ENCODE measurements around the gene CNRIP1. TPM values are rescaled to one million over a fixed set of nuclear protein-coding genes. Genes with fewer than 3 reads are reported as not detected.
A peak's percentile ranks its signal among the peaks of the same experiment; 100 is the strongest.
"Not testable (repeated sequence)": the region's sequence is repeated elsewhere in the genome, so short reads cannot be mapped to it uniquely, and the experiment has no call there.

Gene CNRIP1
- total RNA-seq (2014; rRNA removed; shearing (Covaris generic); ENCODE audit: low replicate concordance) = 2.2 and 7.2 TPM in 2 replicates

- in situ Hi-C loops (cut with HindIII; ENCODE audit: low pct_unique_long_range_greater_than_20kb, low sequenced_read_pairs) = no loop called here
- DNase-seq (ENCODE audit: low read depth) = peak; percentile 63
These were observed at the start of gene CNRIP1 for GRCh38 chr2:68319398-68320117. Gene CNRIP1, minus strand, starts transcription at chr2:68319949. Its CDS starts 549 bp downstream, at chr2:68319400.

GRCh38 chr2:68369337-68369734 is 49.6 kb upstream of the CNRIP1 start:
- no peak for DNase-seq (ENCODE audit: low read depth)
- in situ Hi-C loops (cut with HindIII; ENCODE audit: low pct_unique_long_range_greater_than_20kb, low sequenced_read_pairs) = no loop called here

DNA sequence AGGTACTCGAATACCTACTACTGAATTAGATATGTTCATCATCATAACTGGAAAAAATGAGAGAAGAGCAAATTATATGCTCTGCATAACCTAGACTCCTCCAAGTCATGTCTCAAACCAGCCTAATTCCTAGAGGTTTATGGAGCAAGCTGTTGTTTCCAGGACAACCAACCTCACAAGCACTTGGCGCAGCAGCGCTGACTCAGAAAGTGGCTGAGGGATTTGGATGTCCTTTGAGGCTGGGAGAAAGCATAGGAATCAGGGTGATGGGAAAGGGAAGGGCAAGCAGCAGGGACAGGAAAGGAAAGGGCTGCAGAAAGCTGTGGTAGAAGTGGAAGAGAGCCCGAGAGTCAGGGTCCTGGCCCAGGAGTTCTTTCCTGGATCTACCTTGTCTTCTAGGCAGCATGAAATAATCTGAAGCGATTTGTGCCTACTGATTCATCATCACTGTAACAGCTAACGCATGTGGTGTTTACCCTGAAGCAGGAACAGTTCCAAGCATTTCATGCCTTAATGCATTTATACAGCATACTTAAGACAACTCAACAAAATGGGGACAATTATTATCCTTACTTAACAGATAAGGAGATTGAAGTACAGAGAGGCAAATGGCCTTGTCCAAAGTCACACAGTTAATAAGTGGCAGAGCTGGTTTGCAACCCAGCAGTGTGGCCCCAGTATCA is 49.0 kb upstream of the CNRIP1 start:
- in situ Hi-C loops (cut with HindIII; ENCODE audit: low pct_unique_long_range_greater_than_20kb, low sequenced_read_pairs) = no loop called here
- DNase-seq (ENCODE audit: low read depth) = peak; percentile 61

GRCh38 chr2:68367953-68368653 is 48.4 kb upstream of the CNRIP1 start:
- in situ Hi-C loops (cut with HindIII; ENCODE audit: low pct_unique_long_range_greater_than_20kb, low sequenced_read_pairs) = no loop called here
- DNase-seq (ENCODE audit: low read depth) = no peak

GRCh38 chr2:68366083-68366560 is 46.4 kb upstream of the CNRIP1 start:
- no peak for DNase-seq (ENCODE audit: low read depth)
- in situ Hi-C loops (cut with HindIII; ENCODE audit: low pct_unique_long_range_greater_than_20kb, low sequenced_read_pairs) = no loop called here

DNA sequence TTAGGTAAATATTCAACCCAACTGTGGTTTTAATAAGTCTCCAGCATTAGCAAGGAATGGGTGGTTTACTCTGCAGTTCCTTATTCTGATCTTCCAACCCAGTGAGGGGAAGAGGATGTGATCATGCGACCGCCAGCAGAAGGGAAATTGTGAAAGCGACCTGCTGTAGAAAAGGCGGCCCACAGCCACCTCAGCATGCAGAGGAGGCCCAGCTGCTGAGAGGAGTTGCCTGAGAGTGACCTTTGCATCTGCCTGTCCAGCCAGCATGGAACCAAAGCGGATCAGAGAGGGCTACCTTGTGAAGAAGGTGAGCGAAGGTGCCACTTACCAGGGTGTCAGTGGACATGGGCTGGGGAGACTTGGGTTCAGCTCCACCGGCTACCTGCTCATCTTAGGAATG is 45.3 kb upstream of the CNRIP1 start, which contains the start of gene PLEK:
Gene PLEK (plus strand): TSS at position 196 of the 400 bp plus-strand sequence. CDS start 70 bp downstream, at position 266.
- peak; percentile 18 for DNase-seq (ENCODE audit: low read depth)
- in situ Hi-C loops (cut with HindIII; ENCODE audit: low pct_unique_long_range_greater_than_20kb, low sequenced_read_pairs) = no loop called here

DNA sequence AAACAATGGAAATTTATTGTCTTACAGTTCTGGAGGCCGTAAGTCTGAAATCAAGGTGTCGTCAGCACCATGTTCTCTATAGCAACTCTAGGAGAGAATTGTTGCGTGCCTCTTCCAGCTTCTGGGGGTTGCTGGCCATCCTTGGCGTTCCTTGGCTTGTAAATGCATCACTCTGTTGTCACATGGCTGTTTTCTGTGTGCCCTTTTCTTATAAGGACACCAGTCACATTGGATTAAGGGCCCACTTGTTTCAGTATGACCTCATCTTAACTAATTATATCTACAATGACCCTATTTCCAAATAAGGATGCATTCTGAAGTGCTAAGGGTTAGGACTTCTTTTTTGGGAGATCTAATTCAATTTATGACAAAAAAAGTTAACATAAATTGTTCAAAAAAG is 44.0 kb upstream of the CNRIP1 start:
- in situ Hi-C loops (cut with HindIII; ENCODE audit: low pct_unique_long_range_greater_than_20kb, low sequenced_read_pairs) = no loop called here
- no peak for DNase-seq (ENCODE audit: low read depth)

DNA sequence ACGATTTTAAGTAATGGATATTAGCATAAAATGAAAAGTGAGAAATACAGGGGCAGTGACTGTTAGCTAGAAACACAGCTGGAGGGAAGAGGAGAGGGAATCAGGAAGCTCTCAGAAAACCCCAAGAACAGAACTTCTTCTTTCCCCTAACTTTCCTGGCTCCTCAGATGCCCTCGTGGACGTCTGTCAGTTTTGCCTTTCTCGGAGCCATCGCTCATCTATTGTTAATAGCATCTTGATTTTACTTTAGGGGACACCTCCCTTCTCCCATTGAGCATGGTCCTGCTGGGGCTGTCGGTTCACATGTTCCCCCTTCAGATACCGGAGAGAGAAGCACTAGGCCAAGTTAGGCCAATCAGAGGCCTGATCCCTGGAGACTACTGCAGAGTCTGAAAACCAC is 43.0 kb upstream of the CNRIP1 start:
- in situ Hi-C loops (cut with HindIII; ENCODE audit: low pct_unique_long_range_greater_than_20kb, low sequenced_read_pairs) = no loop called here
- no peak for DNase-seq (ENCODE audit: low read depth)

DNA sequence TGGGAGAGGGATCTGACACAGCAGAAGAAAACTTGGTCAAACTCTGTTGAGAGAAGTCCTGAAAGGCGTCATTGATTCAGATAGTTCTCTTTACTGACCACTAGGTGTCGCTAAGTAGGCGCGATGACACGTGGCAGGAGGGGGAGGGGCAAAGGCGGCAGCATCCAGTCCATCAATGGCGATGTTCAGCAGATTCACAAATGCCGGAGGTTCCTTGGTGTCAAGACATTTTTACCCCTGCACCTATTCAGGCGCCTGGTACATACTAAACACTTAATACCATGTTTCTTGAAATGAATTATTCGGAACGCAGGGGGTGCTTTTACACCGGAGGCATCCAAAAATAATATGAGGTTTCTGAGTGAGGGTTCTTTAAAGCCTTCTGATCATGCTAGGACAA is 42.3 kb upstream of the CNRIP1 start:
- in situ Hi-C loops (cut with HindIII; ENCODE audit: low pct_unique_long_range_greater_than_20kb, low sequenced_read_pairs) = no loop called here
- peak; percentile 54 for DNase-seq (ENCODE audit: low read depth)

- in situ Hi-C loops (cut with HindIII; ENCODE audit: low pct_unique_long_range_greater_than_20kb, low sequenced_read_pairs) = no loop called here
These were observed 40.1 kb upstream of the CNRIP1 start for GRCh38 chr2:68359889-68360288.

GRCh38 chr2:68357605-68358337 is 38.0 kb upstream of the CNRIP1 start:
- DNase-seq (ENCODE audit: low read depth) = peak; percentile 16
- in situ Hi-C loops (cut with HindIII; ENCODE audit: low pct_unique_long_range_greater_than_20kb, low sequenced_read_pairs) = no loop called here

More at GRCh38 chr2:68359889-68360288, 40.1 kb upstream of the CNRIP1 start:
- no peak for DNase-seq (ENCODE audit: low read depth)

DNA sequence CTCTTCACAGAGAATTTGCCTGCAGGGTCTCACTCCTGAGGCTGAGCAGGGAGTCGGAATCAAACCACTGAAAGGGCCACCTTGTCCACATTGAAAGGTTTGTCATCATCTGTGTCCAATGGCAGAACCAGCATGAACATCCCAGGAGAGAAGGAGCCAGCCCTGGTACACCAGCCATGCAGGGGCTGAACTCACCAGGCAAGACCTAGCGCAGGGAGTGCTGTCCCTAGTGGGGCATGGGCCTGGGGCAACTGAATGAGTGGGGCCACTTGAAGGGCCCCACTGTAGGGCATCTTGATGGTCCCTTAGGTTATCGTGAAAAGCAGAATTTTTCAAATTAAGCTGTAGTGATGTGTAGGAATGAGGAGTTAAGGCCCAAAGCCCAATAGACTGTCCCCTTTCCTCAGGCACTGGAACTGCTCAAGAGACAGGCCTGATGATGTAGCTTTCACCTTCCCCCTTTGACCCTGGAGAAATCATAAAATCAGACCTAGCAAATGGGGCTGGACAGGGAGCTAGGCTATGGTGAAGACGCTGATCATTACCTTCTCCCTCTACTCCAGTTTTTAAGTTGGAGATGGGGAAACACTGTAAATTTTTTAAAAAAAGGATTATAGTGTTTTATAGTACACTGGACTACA is 37.0 kb upstream of the CNRIP1 start:
- no peak for DNase-seq (ENCODE audit: low read depth)
- in situ Hi-C loops (cut with HindIII; ENCODE audit: low pct_unique_long_range_greater_than_20kb, low sequenced_read_pairs) = no loop called here

GRCh38 chr2:68352651-68353391 is 33.1 kb upstream of the CNRIP1 start:
- DNase-seq (ENCODE audit: low read depth) = no peak
- in situ Hi-C loops (cut with HindIII; ENCODE audit: low pct_unique_long_range_greater_than_20kb, low sequenced_read_pairs) = no loop called here

DNA sequence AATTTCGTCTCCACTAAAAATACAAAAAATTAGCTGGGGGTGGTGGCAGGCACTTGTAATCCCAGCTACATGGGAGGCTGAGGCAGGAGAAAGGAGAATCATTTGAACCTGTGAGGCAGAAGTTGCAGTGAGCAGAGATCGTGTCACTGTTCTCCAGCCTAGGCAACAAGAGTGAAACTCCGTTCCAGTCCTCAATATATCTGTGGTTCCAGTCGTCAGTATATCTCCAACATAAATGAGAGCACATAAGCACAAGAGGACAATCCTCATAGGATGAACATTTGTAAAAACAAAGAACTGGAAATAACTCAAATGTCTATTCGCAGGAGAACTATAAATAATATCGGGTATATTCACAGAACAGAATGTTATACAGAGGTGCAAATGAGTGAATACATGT is 32.2 kb upstream of the CNRIP1 start:
- DNase-seq (ENCODE audit: low read depth) = no peak
- in situ Hi-C loops (cut with HindIII; ENCODE audit: low pct_unique_long_range_greater_than_20kb, low sequenced_read_pairs) = no loop called here

DNA sequence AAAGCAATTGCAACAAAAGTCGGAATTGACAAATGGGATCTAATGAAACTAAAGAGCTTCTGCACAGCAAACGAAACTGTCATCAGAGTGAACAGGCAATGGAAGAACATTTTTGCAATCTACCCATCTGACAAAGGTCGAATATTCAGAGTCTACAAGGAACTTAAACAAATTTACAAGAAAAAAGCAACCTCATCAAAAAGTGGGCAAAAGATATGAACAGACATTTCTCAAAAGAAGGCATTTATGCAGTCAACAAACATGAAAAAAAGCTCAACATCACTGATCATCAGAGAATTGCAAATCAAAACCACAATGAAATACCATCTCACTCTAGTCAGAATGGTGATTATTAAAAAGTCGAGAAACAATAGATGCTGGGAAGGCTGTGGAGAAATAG is 29.3 kb upstream of the CNRIP1 start:
- in situ Hi-C loops (cut with HindIII; ENCODE audit: low pct_unique_long_range_greater_than_20kb, low sequenced_read_pairs); DNase-seq (ENCODE audit: low read depth): not testable (repeated sequence)

DNA sequence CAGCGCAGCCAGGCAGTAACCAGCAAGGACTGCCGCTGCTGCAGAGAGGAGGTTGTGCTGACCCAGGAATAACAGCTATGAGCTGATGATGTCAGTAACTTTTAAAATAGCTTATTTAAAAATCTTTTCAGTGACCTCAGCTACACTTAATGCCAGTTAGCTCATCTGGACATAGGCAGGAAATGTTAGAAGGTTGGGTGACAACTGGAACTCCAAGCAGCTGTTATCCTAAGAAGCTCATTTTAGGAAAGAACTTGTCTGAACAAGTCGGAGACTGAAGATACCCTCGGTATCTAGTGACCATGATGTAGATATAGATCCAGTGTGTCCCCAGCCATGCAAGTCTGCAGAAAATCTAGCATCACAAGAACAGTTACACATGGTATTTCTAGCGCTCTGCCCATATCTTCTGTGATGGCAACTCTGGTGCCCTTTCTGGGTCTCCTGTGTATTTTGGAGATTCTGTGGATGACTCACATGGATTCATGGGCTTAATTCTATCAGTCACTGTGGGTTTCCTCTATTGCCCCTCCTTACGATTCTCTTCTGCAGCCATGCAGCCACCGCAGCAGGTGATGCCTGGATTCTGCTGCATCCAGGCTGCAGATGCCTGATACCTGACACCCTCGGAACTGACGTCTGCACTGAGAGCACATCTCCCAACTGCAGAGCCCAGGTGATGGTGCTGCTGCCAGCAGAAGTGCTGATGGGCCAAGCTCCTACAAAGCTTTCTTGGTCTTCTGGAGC is 25.6 kb upstream of the CNRIP1 start:
- in situ Hi-C loops (cut with HindIII; ENCODE audit: low pct_unique_long_range_greater_than_20kb, low sequenced_read_pairs) = no loop called here
- DNase-seq (ENCODE audit: low read depth) = no peak

- in situ Hi-C loops (cut with HindIII; ENCODE audit: low pct_unique_long_range_greater_than_20kb, low sequenced_read_pairs) = no loop called here
- DNase-seq (ENCODE audit: low read depth) = no peak
These were observed 24.3 kb upstream of the CNRIP1 start for GRCh38 chr2:68344031-68344430.

Data from Caki2 (cell line).